Measurements from ENCODE around the gene IGFL3.
"Not testable (repeated sequence)": the region's sequence is repeated elsewhere in the genome, so short reads cannot be mapped to it uniquely, and the experiment has no call there.

Gene IGFL3

GRCh38 chr19:46082728-46083050, 41.8 kb downstream of the IGFL3 start:
- TF ChIP-seq, protein P1, sequence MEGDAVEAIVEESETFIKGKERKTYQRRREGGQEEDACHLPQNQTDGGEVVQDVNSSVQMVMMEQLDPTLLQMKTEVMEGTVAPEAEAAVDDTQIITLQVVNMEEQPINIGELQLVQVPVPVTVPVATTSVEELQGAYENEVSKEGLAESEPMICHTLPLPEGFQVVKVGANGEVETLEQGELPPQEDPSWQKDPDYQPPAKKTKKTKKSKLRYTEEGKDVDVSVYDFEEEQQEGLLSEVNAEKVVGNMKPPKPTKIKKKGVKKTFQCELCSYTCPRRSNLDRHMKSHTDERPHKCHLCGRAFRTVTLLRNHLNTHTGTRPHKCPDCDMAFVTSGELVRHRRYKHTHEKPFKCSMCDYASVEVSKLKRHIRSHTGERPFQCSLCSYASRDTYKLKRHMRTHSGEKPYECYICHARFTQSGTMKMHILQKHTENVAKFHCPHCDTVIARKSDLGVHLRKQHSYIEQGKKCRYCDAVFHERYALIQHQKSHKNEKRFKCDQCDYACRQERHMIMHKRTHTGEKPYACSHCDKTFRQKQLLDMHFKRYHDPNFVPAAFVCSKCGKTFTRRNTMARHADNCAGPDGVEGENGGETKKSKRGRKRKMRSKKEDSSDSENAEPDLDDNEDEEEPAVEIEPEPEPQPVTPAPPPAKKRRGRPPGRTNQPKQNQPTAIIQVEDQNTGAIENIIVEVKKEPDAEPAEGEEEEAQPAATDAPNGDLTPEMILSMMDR (IDR thresholded peaks at IDR 0.05; ENCODE audit: low read depth, low read length): no peak
- DNase-seq (ENCODE audit: extremely low read depth, low read depth): no peak

- TF ChIP-seq, protein P1 (IDR thresholded peaks at IDR 0.05; ENCODE audit: low read depth, low read length): peak; percentile 63
- no peak for DNase-seq (ENCODE audit: extremely low read depth, low read depth)
Measured at GRCh38 chr19:46081928-46082727, 42.4 kb downstream of the IGFL3 start.

DNA sequence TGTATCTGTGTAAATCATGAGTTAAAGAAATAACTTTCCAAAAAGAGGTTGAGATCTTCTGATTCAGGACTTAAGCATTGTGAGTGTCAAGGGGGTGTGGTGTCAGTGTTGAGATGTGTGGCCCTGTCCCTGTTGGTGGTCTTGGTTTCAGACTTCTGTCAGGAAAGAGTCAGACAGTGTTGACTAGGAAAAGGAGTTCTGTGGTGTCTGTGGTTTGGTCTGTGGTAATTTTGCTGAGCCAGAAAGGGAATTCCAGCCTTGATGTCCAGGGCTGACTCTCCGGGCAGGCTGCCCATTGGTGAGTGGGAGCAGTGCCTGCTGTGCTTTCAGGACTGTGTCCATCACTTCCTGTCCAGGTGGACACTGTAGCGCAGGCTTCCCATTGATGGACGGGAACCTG, 43.9 kb downstream of the IGFL3 start:
- DNase-seq (ENCODE audit: extremely low read depth, low read depth): no peak
- TF ChIP-seq, protein P1 (IDR thresholded peaks at IDR 0.05; ENCODE audit: low read depth, low read length): no peak

DNA sequence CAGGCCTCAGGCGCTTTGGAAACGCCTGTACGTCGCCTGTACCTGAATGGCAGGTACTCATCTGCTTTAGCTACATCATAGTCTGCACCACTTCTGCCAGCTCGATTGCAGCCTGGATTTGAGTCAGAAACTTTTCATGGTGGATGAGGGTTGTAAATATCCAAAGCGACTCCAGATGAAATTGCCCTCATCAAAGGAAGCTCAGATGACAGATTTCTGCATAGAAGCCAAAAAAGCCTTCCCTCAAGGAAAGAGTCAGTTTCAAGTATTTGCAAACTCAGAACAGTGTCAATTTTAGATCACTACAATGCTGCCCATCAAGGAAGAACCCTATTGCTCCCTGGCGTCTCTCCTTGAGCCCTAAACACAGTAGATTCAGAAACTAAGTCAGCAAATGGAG, 44.9 kb downstream of the IGFL3 start:
- DNase-seq (ENCODE audit: extremely low read depth, low read depth): no peak
- TF ChIP-seq, protein P1 (IDR thresholded peaks at IDR 0.05; ENCODE audit: low read depth, low read length): no peak

DNA sequence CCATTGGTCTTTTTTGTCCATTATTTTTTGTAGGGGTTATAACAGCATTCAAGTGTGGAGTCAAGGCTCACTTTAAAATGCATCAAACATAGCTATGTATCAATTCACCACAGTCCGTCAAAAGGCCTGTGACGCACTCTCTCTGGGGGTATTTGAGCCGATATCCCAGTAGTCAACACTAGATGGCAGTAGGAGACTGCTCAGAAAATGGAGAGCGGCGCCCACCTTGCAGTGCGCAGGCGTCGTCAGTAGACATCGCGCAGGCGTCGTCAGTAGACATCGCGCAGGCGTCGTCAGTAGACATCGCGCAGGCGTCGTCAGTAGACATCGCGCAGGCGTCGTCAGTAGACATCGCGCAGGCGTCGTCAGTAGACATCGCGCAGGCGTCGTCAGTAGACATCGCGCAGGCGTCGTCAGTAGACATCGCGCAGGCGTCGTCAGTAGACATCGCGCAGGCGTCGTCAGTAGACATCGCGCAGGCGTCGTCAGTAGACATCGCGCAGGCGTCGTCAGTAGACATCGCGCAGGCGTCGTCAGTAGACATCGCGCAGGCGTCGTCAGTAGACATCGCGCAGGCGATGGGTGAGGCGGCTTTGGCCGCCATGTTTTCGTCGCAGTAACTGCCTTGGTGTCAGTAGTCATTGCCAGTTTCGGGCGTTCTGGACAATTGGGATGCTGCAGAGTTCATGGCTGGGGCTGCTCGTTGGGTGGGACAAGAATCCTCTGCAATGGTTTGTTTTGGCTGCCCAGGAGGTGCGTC, 45.7 kb downstream of the IGFL3 start:
- not testable (repeated sequence) for DNase-seq (ENCODE audit: extremely low read depth, low read depth)
- TF ChIP-seq, protein P1 (IDR thresholded peaks at IDR 0.05; ENCODE audit: low read depth, low read length): peak; percentile 44

- DNase-seq (ENCODE audit: extremely low read depth, low read depth): no peak
- TF ChIP-seq, protein P1 (IDR thresholded peaks at IDR 0.05; ENCODE audit: low read depth, low read length): no peak
Measured at GRCh38 chr19:46077815-46078167, 46.7 kb downstream of the IGFL3 start.

Data from AG09319 (cell line).